HUES64 (cell line): ENCODE results near the gene RIMS3.

Source experiments
- H3K27ac ChIP-seq: 2 replicates; pipeline ENCODE4 v1.7.0; 2013; ENCODE audit warnings: low read depth, low read length, inconsistent platforms
- H3K27me3 ChIP-seq: 2 replicates; pipeline ENCODE4 v1.6.1; 2013; ENCODE audit warnings: mild to moderate bottlenecking, low read length; ENCODE audit not compliant: insufficient read depth
- H3K36me3 ChIP-seq: 2 replicates; pipeline ENCODE4 v1.6.1; 2013; ENCODE audit warnings: mild to moderate bottlenecking, low read length; ENCODE audit not compliant: insufficient read depth
- H3K4me1 ChIP-seq: 2 replicates; pipeline ENCODE4 v1.6.1; 2013; ENCODE audit warnings: mild to moderate bottlenecking, low read length, moderate library complexity; ENCODE audit not compliant: insufficient read depth
- H3K4me3 ChIP-seq: 2 replicates; pipeline ENCODE4 v1.5.1; 2013; ENCODE audit warnings: mild to moderate bottlenecking, low read length, moderate library complexity
- H3K9ac ChIP-seq: 2 replicates; pipeline ENCODE4 v1.6.1; 2013; ENCODE audit warnings: mild to moderate bottlenecking, low read depth, low read length
- H3K9me3 ChIP-seq: 2 replicates; pipeline ENCODE4 v1.6.1; 2013; ENCODE audit warnings: low read depth, low read length; ENCODE audit not compliant: insufficient read depth
- WGBS: fragments of 150-250, 120-280 bp; methylation state at CpG from one replicate; pipeline ENCODE4 v1.1.7; 2013; ENCODE audit warnings: missing lambda C conversion rate; 5-methylcytosine and 5-hydroxymethylcytosine counted together

RIMS3 gene

GRCh38 chr1:40610156-40610555 is 55.3 kb downstream of the RIMS3 start:
- no peaks in the 10 kb centered on the region for H3K9me3 ChIP-seq
- H3K27me3 ChIP-seq = no peaks in the 10 kb centered on the region
- H3K4me3 ChIP-seq = no peak overlapping the region
- H3K9ac ChIP-seq = no peak overlapping the region
- H3K27ac ChIP-seq = no peak overlapping the region
- no peaks in the 10 kb centered on the region for H3K4me1 ChIP-seq
- WGBS = 89% methylated on average over 7 of the region's 7 CpGs
- H3K36me3 ChIP-seq = no peaks in the 10 kb centered on the region

GRCh38 chr1:40607921-40608320 is 57.6 kb downstream of the RIMS3 start:
- 88% methylated on average over 1 of the region's 1 CpG for WGBS
- Histone ChIP-seq H3K9ac (no peak overlapping the region), H3K36me3 (no peaks in the 10 kb centered on the region), H3K27me3 (no peaks in the 10 kb centered on the region), H3K9me3 (no peaks in the 10 kb centered on the region), H3K27ac (no peak overlapping the region), H3K4me3 (no peak overlapping the region), H3K4me1 (no peaks in the 10 kb centered on the region)

GRCh38 chr1:40606978-40607377 is 58.5 kb downstream of the RIMS3 start:
- H3K36me3 ChIP-seq = no peaks in the 10 kb centered on the region
- 82% methylated on average over 2 of the region's 2 CpGs for WGBS

GRCh38 chr1:40606194-40606593 is 59.3 kb downstream of the RIMS3 start:
- Histone ChIP-seq H3K4me1 (no peaks in the 10 kb centered on the region), H3K4me3 (no peak overlapping the region), H3K27ac (no peak overlapping the region), H3K27me3 (no peaks in the 10 kb centered on the region), H3K9ac (no peak overlapping the region), H3K36me3 (no peaks in the 10 kb centered on the region), H3K9me3 (no peaks in the 10 kb centered on the region)
- WGBS = 82% methylated on average over 3 of the region's 3 CpGs

More at GRCh38 chr1:40606978-40607377, 58.5 kb downstream of the RIMS3 start:
- no peak overlapping the region for H3K27ac ChIP-seq
- no peaks in the 10 kb centered on the region for H3K9me3 ChIP-seq
- no peak overlapping the region for H3K4me3 ChIP-seq
- H3K27me3 ChIP-seq = no peaks in the 10 kb centered on the region
- no peak overlapping the region for H3K9ac ChIP-seq
- no peaks in the 10 kb centered on the region for H3K4me1 ChIP-seq

- Histone ChIP-seq H3K9ac (no peak overlapping the region), H3K4me3 (no peak overlapping the region), H3K27ac (no peak overlapping the region), H3K27me3 (no peaks in the 10 kb centered on the region), H3K9me3 (0 out of 2 replicates have a peak, but pooled peaks cover 4% of the 10 kb centered on the region), H3K36me3 (no peaks in the 10 kb centered on the region), H3K4me1 (no peaks in the 10 kb centered on the region)
- WGBS = 100% methylated on average over 1 of the region's 1 CpG
These were observed 65.6 kb downstream of the RIMS3 start for GRCh38 chr1:40599926-40600325.

GRCh38 chr1:40595623-40596022 is 69.9 kb downstream of the RIMS3 start:
- WGBS = 92% methylated on average over 7 of the region's 7 CpGs
- Histone ChIP-seq H3K9ac (no peak overlapping the region), H3K4me1 (no peaks in the 10 kb centered on the region), H3K27me3 (no peaks in the 10 kb centered on the region), H3K9me3 (0 out of 2 replicates have a peak, but pooled peaks cover 4% of the 10 kb centered on the region), H3K36me3 (no peaks in the 10 kb centered on the region), H3K27ac (no peak overlapping the region), H3K4me3 (no peak overlapping the region)

GRCh38 chr1:40594187-40594531 is 71.3 kb downstream of the RIMS3 start:
- no peak overlapping the region for H3K9ac ChIP-seq
- no peaks in the 10 kb centered on the region for H3K4me1 ChIP-seq
- H3K9me3 ChIP-seq = 0 out of 2 replicates have a peak, but pooled peaks cover 4% of the 10 kb centered on the region
- H3K27me3 ChIP-seq = no peaks in the 10 kb centered on the region
- no peaks in the 10 kb centered on the region for H3K36me3 ChIP-seq
- 79% methylated on average over 3 of the region's 3 CpGs for WGBS
- H3K27ac ChIP-seq = no peak overlapping the region
- no peak overlapping the region for H3K4me3 ChIP-seq

GRCh38 chr1:40593449-40594186 is 71.9 kb downstream of the RIMS3 start:
- H3K4me1 ChIP-seq = no peaks in the 10 kb centered on the region
- H3K9ac ChIP-seq = no peak overlapping the region
- no peaks in the 10 kb centered on the region for H3K36me3 ChIP-seq
- H3K4me3 ChIP-seq = no peak overlapping the region
- H3K27ac ChIP-seq = no peak overlapping the region
- no peaks in the 10 kb centered on the region for H3K27me3 ChIP-seq
- 85% methylated on average over 8 of the region's 8 CpGs for WGBS
- H3K9me3 ChIP-seq = 0 out of 2 replicates have a peak, but pooled peaks cover 4% of the 10 kb centered on the region

- Histone ChIP-seq H3K36me3 (no peaks in the 10 kb centered on the region), H3K27ac (no peak overlapping the region), H3K9ac (no peak overlapping the region), H3K4me1 (no peaks in the 10 kb centered on the region), H3K4me3 (no peak overlapping the region), H3K9me3 (0 out of 2 replicates have a peak, but pooled peaks cover 4% of the 10 kb centered on the region), H3K27me3 (no peaks in the 10 kb centered on the region)
- WGBS = 74% methylated on average over 6 of the region's 6 CpGs
These were observed 73.2 kb downstream of the RIMS3 start for GRCh38 chr1:40592107-40592803.

- Histone ChIP-seq H3K36me3 (no peaks in the 10 kb centered on the region), H3K27me3 (no peaks in the 10 kb centered on the region), H3K9me3 (no peaks in the 10 kb centered on the region), H3K9ac (no peak overlapping the region), H3K4me1 (no peaks in the 10 kb centered on the region), H3K27ac (no peak overlapping the region), H3K4me3 (no peak overlapping the region)
- WGBS = 96% methylated on average over 2 of the region's 2 CpGs
These were observed 76.9 kb downstream of the RIMS3 start for GRCh38 chr1:40588586-40588985.

- no peak overlapping the region for H3K9ac ChIP-seq
- H3K9me3 ChIP-seq = no peaks in the 10 kb centered on the region
- no peak overlapping the region for H3K27ac ChIP-seq
- no peaks in the 10 kb centered on the region for H3K27me3 ChIP-seq
- H3K36me3 ChIP-seq = no peaks in the 10 kb centered on the region
- WGBS = 70% methylated on average over 5 of the region's 6 CpGs
- no peak overlapping the region for H3K4me3 ChIP-seq
- no peaks in the 10 kb centered on the region for H3K4me1 ChIP-seq
These were observed 81.5 kb downstream of the RIMS3 start for GRCh38 chr1:40583980-40584379.
